Measurements from ENCODE around the gene CALML6.

The CALML6 gene, protein sequence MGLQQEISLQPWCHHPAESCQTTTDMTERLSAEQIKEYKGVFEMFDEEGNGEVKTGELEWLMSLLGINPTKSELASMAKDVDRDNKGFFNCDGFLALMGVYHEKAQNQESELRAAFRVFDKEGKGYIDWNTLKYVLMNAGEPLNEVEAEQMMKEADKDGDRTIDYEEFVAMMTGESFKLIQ

DNA sequence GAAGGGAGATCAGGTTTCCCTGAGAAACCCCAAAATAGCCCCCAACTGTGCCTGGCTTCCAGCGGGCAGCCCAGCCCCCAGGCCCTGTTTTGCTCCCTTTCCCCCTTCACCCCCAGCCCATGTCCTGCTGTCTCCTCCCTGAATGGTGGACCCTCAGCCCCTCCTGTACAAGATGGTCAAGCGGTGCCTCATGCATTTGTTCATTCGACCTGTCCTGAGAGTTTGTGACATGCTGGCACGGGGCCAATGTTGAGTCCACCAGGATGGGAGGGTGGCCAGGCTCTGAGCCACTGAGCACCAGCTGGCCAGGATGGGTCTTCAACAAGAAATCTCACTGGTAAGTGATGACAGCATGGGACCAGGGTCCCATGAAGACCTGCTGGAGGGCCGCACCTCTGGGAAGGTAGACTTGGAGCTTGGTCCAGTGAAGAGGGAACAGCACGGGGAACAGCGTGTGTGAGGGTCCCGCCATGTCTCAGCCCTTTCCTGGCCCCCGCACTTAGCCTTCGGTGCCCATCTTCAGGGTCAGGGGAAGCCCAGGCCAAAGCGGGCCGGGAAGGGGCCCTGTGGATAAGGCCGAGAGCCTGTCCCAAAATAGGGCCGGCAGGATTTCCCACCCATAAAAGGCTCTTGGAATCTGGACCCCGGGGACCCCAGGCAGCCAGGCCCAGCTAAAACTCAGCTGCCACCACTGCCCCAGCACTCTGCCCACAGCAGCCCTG is at the start of gene CALML6:
Gene CALML6 (plus strand): TSS at position 290 of the 722 bp plus-strand sequence. CDS start 21 bp downstream, at position 311.
- H3K4me3 ChIP-seq (ENCODE audit: low read depth, low read length), result no peak within 1 kb of the TSS
- DNase-seq (ENCODE audit: low read depth), result no peak
- TF ChIP-seq, protein P1, sequence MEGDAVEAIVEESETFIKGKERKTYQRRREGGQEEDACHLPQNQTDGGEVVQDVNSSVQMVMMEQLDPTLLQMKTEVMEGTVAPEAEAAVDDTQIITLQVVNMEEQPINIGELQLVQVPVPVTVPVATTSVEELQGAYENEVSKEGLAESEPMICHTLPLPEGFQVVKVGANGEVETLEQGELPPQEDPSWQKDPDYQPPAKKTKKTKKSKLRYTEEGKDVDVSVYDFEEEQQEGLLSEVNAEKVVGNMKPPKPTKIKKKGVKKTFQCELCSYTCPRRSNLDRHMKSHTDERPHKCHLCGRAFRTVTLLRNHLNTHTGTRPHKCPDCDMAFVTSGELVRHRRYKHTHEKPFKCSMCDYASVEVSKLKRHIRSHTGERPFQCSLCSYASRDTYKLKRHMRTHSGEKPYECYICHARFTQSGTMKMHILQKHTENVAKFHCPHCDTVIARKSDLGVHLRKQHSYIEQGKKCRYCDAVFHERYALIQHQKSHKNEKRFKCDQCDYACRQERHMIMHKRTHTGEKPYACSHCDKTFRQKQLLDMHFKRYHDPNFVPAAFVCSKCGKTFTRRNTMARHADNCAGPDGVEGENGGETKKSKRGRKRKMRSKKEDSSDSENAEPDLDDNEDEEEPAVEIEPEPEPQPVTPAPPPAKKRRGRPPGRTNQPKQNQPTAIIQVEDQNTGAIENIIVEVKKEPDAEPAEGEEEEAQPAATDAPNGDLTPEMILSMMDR (IDR thresholded peaks at IDR 0.05; ENCODE audit: insufficient read depth, low read depth, low read length, missing control alignments), result no peak

DNA sequence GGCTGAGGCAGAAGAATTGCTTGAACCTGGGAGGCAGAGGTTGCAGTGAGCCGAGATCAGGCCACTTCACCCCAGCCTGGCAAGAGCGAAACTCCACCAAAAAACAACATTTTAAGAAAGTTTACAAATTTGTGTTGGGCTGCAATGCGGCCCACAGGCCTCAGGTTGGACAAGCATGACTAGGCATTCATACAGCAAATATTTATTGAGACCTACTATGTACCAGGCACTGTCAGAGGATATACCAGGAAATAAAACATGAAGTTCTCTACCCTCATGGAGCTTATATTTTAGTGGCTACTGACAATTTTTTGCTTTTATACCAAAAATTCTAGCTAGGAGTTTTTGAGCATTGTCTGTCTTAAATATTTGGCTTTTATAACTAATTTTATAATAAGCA is 47.9 kb upstream of the CALML6 start:
- TF ChIP-seq, protein P1 (IDR thresholded peaks at IDR 0.05; ENCODE audit: insufficient read depth, low read depth, low read length, missing control alignments), result no peak
- H3K4me3 ChIP-seq (ENCODE audit: low read depth, low read length), result no peak overlapping the region

DNA sequence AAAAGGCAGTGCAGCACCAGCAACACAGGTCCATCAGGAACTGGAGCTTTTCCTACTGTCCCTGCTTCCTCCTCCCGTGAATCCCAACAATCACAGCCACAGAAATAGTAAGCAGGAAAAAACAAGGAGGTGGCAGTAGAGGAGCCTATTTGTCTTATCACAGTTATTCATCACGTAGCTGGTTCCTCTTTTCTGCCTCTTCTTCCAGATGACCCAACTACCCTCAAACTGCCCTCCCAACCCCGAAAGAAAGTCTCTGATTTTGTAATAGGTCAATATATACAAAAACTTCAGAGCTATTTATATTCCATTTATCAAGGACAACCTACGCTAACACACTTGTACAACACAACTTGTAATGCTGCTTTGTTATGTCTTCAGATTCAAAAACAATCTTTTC is 45.6 kb upstream of the CALML6 start:
- no peak for DNase-seq (ENCODE audit: low read depth)
- H3K4me3 ChIP-seq (ENCODE audit: low read depth, low read length), result no peak overlapping the region
- TF ChIP-seq, protein P1 (IDR thresholded peaks at IDR 0.05; ENCODE audit: insufficient read depth, low read depth, low read length, missing control alignments), result no peak

More for the DNA sequence above, 47.9 kb upstream of the CALML6 start:
- no peak for DNase-seq (ENCODE audit: low read depth)

DNA sequence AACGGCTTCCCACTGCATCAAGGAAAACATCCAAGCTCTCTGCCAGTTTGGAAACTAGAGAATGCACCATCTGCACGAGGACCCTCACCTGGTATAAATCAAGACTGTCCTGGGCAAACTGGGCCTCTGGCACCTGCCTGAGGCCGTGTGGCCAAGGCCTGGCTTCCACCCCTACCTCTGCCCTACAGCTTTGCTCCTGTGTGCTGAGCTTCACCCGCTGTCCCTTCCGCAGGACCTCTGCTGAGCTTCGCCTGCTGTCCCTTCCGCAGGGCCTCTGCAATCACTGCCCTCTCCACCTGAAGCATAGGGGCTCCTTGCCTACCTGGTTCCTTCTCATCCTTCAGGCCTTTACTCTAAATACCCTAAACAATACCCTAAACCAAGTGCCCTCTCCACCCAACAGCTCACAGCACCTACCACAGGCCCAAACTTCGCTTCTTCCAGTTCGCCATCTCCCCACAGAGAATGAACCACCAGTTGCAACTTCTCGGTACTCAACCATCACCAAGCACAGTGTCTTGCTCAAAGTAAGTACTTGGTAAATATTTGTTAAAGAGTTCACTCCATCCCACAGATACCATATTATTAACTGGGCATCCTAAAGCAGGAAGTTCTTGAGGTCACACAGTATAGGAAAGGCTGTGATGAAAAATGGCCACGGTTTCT is 42.6 kb upstream of the CALML6 start:
- H3K4me3 ChIP-seq (ENCODE audit: low read depth, low read length), result no peak overlapping the region
- TF ChIP-seq, protein P1 (IDR thresholded peaks at IDR 0.05; ENCODE audit: insufficient read depth, low read depth, low read length, missing control alignments), result no peak
- no peak for DNase-seq (ENCODE audit: low read depth)

DNA sequence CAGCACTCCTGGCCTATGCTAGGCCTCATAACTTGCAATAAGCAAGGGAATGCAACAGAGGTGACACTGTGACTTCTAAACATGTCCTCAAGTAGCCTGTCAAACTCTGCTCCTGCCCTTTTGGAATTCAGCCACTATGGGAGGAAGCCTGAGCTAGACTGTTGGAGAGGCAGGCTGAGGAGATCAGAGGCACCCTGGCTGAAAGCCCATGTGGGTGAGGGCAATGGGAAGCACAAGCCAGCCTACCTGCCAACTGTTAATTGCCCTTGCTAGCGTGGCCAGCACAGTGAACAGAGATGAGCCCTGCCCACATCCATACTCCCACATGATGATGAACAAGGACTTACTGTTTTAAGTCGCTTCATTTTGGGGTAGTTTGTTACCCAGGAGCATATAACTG is 41.9 kb upstream of the CALML6 start:
- TF ChIP-seq, protein P1 (IDR thresholded peaks at IDR 0.05; ENCODE audit: insufficient read depth, low read depth, low read length, missing control alignments), result no peak
- H3K4me3 ChIP-seq (ENCODE audit: low read depth, low read length), result no peak overlapping the region
- DNase-seq (ENCODE audit: low read depth), result no peak

DNA sequence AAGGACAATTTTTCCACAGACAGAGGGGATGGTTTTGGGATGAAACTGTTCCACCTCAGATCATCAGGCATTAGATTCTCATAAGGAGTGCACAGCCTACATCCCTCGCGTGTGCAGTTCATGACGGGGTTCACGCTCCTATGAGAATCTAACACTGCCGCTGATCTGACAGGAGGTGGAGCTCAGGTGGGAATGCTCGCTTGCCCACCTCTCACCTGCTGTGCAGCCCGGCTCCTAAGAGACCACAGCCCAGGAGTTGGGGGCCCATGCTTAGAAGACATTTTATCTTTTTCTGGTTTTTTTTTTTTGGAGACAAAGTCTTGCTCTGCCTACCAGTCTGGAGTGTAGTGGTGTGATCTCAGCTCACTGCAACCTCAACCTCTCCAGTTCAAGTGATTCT is 40.2 kb upstream of the CALML6 start:
- no peak overlapping the region for H3K4me3 ChIP-seq (ENCODE audit: low read depth, low read length)
- TF ChIP-seq, protein P1 (IDR thresholded peaks at IDR 0.05; ENCODE audit: insufficient read depth, low read depth, low read length, missing control alignments), result no peak
- DNase-seq (ENCODE audit: low read depth), result no peak
